NB4 (cell line): Measurements from ENCODE around the gene OSBPL10.

Experiments
- CTCF ChIP-seq: IDR thresholded peaks from one replicate; pipeline ENCODE4 v1.5.1; 2012; ENCODE audit warnings: low read depth, low read length
- MYC ChIP-seq: IDR thresholded peaks from 2 replicates; pipeline ENCODE4 v1.6.1; 2011; ENCODE audit warnings: low read depth, low read length
- POLR2A ChIP-seq: IDR thresholded peaks from 2 replicates; pipeline ENCODE4 v1.6.1; 2011; ENCODE audit warnings: mild to moderate bottlenecking; ENCODE audit not compliant: insufficient read length; ENCODE audit errors: extremely low read depth
- TF ChIP-seq, protein P1 (sequence below): IDR thresholded peaks from 2 replicates; pipeline ENCODE4 v1.6.1; 2011; ENCODE audit warnings: low read depth, low read length

DNA sequence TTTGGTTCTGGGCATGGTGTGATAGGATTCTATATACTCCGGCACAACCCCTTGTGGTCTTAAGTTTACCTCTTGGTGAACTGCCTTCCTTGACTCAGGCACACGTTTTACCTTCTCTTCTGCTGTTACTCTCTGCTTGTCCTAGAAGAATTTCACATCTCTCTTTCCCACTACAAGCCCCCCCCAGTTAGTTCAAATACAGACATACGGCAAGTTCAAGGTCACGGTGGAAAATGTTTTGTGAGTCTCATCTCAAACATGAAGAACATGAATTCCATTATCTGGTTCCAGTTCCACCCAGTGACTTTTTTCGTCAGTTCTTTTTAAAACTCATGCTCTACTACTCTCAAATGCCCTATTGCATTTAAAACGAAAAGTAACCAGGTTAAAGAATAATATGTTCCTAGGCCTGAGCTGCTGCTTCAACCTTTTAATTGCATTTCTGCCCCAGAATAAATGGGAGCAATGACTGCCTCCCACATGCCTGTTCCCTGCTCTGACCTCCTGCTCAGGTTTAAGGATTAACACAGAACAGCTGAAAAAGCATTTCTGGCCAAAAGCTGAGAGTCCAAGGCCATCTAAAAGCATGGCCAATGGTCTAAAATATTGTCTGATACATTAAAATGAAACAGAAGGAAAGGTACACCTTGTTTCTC, 132.8 kb downstream of the OSBPL10 start:
- TF ChIP-seq CTCF (no peak), POLR2A (no peak), MYC (no peak)
- TF ChIP-seq, protein P1, sequence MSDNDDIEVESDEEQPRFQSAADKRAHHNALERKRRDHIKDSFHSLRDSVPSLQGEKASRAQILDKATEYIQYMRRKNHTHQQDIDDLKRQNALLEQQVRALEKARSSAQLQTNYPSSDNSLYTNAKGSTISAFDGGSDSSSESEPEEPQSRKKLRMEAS: no peak
